ENCODE data around the gene NLK.
"Not testable (repeated sequence)": the region's sequence is repeated elsewhere in the genome, so short reads cannot be mapped to it uniquely, and the experiment has no call there.

NLK gene

GRCh38 chr17:28042657-28042720, at the start of gene NLK:
TSS of gene NLK (plus strand) at chr17:28042677. CDS start at chr17:28042874, 197 bp downstream.
- no peak for DNase-seq (ENCODE audit: low read depth in 2 of 2, low spot score in 1 of 2)

GRCh38 chr17:27993161-27993695, 49.2 kb upstream of the NLK start:
- DNase-seq (ENCODE audit: low read depth in 2 of 2, low spot score in 1 of 2): no peak

GRCh38 chr17:27993723-27994310, 48.7 kb upstream of the NLK start:
- DNase-seq (ENCODE audit: low read depth in 2 of 2, low spot score in 1 of 2): no peak

GRCh38 chr17:27994586-27994985, 47.9 kb upstream of the NLK start:
- no peak for DNase-seq (ENCODE audit: low read depth in 2 of 2, low spot score in 1 of 2)

GRCh38 chr17:27995554-27995953, 46.9 kb upstream of the NLK start:
- DNase-seq (ENCODE audit: low read depth in 2 of 2, low spot score in 1 of 2): no peak

GRCh38 chr17:27996202-27997043, 46.1 kb upstream of the NLK start:
- DNase-seq (ENCODE audit: low read depth in 2 of 2, low spot score in 1 of 2): no peak

GRCh38 chr17:27997044-27997401, 45.5 kb upstream of the NLK start:
- DNase-seq (ENCODE audit: low read depth in 2 of 2, low spot score in 1 of 2): no peak

GRCh38 chr17:27997522-27997921, 45.0 kb upstream of the NLK start:
- DNase-seq (ENCODE audit: low read depth in 2 of 2, low spot score in 1 of 2): no peak

GRCh38 chr17:28001149-28001548, 41.3 kb upstream of the NLK start:
- no peak for DNase-seq (ENCODE audit: low read depth in 2 of 2, low spot score in 1 of 2)

- DNase-seq (ENCODE audit: low read depth in 2 of 2, low spot score in 1 of 2): no peak
These were observed 38.1 kb upstream of the NLK start for GRCh38 chr17:28004344-28004743.

GRCh38 chr17:28007925-28008324, 34.6 kb upstream of the NLK start:
- DNase-seq (ENCODE audit: low read depth in 2 of 2, low spot score in 1 of 2): not testable (repeated sequence)

GRCh38 chr17:28008513-28008912, 34.0 kb upstream of the NLK start:
- no peak for DNase-seq (ENCODE audit: low read depth in 2 of 2, low spot score in 1 of 2)

- DNase-seq (ENCODE audit: low read depth in 2 of 2, low spot score in 1 of 2): no peak
These were observed 32.1 kb upstream of the NLK start for GRCh38 chr17:28010406-28010805.

- no peak for DNase-seq (ENCODE audit: low read depth in 2 of 2, low spot score in 1 of 2)
These were observed 23.9 kb upstream of the NLK start for GRCh38 chr17:28018439-28019070.

GRCh38 chr17:28020515-28020914, 22.0 kb upstream of the NLK start:
- DNase-seq (ENCODE audit: low read depth in 2 of 2, low spot score in 1 of 2): no peak

GRCh38 chr17:28029044-28029443, 13.4 kb upstream of the NLK start:
- no peak for DNase-seq (ENCODE audit: low read depth in 2 of 2, low spot score in 1 of 2)

- DNase-seq (ENCODE audit: low read depth in 2 of 2, low spot score in 1 of 2): no peak
These were observed 12.1 kb upstream of the NLK start for GRCh38 chr17:28030386-28030785.

- no peak for DNase-seq (ENCODE audit: low read depth in 2 of 2, low spot score in 1 of 2)
These were observed 11.3 kb upstream of the NLK start for GRCh38 chr17:28031174-28031573.

GRCh38 chr17:28033972-28034714, 8.3 kb upstream of the NLK start:
- DNase-seq (ENCODE audit: low read depth in 2 of 2, low spot score in 1 of 2): no peak

GRCh38 chr17:28035452-28035851, 7.0 kb upstream of the NLK start:
- not testable (repeated sequence) for DNase-seq (ENCODE audit: low read depth in 2 of 2, low spot score in 1 of 2)

- not testable (repeated sequence) for DNase-seq (ENCODE audit: low read depth in 2 of 2, low spot score in 1 of 2)
These were observed 6.6 kb upstream of the NLK start for GRCh38 chr17:28035884-28036283.

- DNase-seq (ENCODE audit: low read depth in 2 of 2, low spot score in 1 of 2): no peak
These were observed 3.7 kb upstream of the NLK start for GRCh38 chr17:28038802-28039201.
